IMR-90 (cell line): ENCODE measurements around the gene C5orf15.

Experiments used
- FOS ChIP-seq: fragments of 150-350 bp; IDR thresholded peaks from 2 replicates; pipeline ENCODE4 v1.6.1; 2016; ENCODE audit warnings: low read depth, low read length
- MAFK ChIP-seq: IDR thresholded peaks from 2 replicates; pipeline ENCODE4 v1.6.1; 2012; ENCODE audit warnings: low read depth, low read length, improper control_type of control experiment
- MAZ ChIP-seq: IDR thresholded peaks from 2 replicates; pipeline ENCODE4 v1.6.1; 2012; ENCODE audit warnings: low read depth, mild to moderate bottlenecking, low read length, improper control_type of control experiment, moderate library complexity, borderline replicate concordance
- MXI1 ChIP-seq: IDR thresholded peaks from 2 replicates; pipeline ENCODE4 v1.6.1; 2012; ENCODE audit warnings: low read depth, mild to moderate bottlenecking, low read length, moderate library complexity, borderline replicate concordance
- NFE2L2 ChIP-seq: fragments of 150-350 bp; IDR thresholded peaks from 2 replicates; pipeline ENCODE4 v1.6.1; 2016; ENCODE audit warnings: low read depth, mild to moderate bottlenecking, low read length
- POLR2A ChIP-seq: IDR thresholded peaks from 2 replicates; pipeline ENCODE4 v1.6.1; 2012; ENCODE audit warnings: mild to moderate bottlenecking, low read depth, low read length
- RAD21 ChIP-seq: IDR thresholded peaks from 2 replicates; pipeline ENCODE4 v1.6.1; 2012; ENCODE audit warnings: low read length, improper control_type of control experiment
- RFX5 ChIP-seq: IDR thresholded peaks from 2 replicates; pipeline ENCODE4 v1.8.0; 2012; ENCODE audit warnings: low read depth, mild to moderate bottlenecking, low read length, moderate library complexity
- SMC3 ChIP-seq: fragments of 150-350 bp; IDR thresholded peaks from 2 replicates; pipeline ENCODE4 v1.6.1; 2016; ENCODE audit warnings: low read depth, mild to moderate bottlenecking, antibody characterized with exemption, low read length, moderate library complexity
- TF ChIP-seq, protein P1 (sequence below): conservative IDR thresholded peaks from 2 replicates; pipeline ENCODE4 v1.5.1; 2012; ENCODE audit warnings: mild to moderate bottlenecking, low read depth, low read length, improper control_type of control experiment

- TF ChIP-seq RFX5 (no peak), FOS (no peak), POLR2A (no peak), MXI1 (no peak), RAD21 (no peak), MAFK (no peak), NFE2L2 (no peak), SMC3 (no peak), MAZ (no peak)
- TF ChIP-seq, protein P1, sequence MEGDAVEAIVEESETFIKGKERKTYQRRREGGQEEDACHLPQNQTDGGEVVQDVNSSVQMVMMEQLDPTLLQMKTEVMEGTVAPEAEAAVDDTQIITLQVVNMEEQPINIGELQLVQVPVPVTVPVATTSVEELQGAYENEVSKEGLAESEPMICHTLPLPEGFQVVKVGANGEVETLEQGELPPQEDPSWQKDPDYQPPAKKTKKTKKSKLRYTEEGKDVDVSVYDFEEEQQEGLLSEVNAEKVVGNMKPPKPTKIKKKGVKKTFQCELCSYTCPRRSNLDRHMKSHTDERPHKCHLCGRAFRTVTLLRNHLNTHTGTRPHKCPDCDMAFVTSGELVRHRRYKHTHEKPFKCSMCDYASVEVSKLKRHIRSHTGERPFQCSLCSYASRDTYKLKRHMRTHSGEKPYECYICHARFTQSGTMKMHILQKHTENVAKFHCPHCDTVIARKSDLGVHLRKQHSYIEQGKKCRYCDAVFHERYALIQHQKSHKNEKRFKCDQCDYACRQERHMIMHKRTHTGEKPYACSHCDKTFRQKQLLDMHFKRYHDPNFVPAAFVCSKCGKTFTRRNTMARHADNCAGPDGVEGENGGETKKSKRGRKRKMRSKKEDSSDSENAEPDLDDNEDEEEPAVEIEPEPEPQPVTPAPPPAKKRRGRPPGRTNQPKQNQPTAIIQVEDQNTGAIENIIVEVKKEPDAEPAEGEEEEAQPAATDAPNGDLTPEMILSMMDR = no peak
These were observed 12.2 kb upstream of the C5orf15 start for GRCh38 chr5:133980652-133981051.
